Rectal smooth muscle tissue (tissue), 1 donor: ENCODE measurements around the gene OR6V1.
"Not testable (repeated sequence)": the region's sequence is repeated elsewhere in the genome, so short reads cannot be mapped to it uniquely, and the experiment has no call there.

Experiments
- H3K27ac ChIP-seq: one replicate; pipeline ENCODE4 v1.7.0; 2013; ENCODE audit warnings: low read depth, low read length, inconsistent platforms
- H3K27me3 ChIP-seq: one replicate; pipeline ENCODE4 v1.7.0; 2013; ENCODE audit warnings: low read length; ENCODE audit not compliant: control insufficient read depth, insufficient read depth
- H3K36me3 ChIP-seq: one replicate; pipeline ENCODE4 v1.7.0; 2013; ENCODE audit warnings: low read length; ENCODE audit not compliant: control insufficient read depth, insufficient read depth
- H3K4me1 ChIP-seq: one replicate; pipeline ENCODE4 v1.7.0; 2013; ENCODE audit warnings: low read length; ENCODE audit not compliant: control insufficient read depth, insufficient read depth
- H3K4me3 ChIP-seq: one replicate; pipeline ENCODE4 v1.7.0; 2013; ENCODE audit warnings: low read length
- H3K9ac ChIP-seq: one replicate; pipeline ENCODE4 v1.7.0; 2013; ENCODE audit warnings: low read length

OR6V1 gene

GRCh38 chr7:143048827-143049226, 3.3 kb upstream of the OR6V1 start:
- Histone ChIP-seq H3K27me3 (no peaks in the 10 kb centered on the region), H3K4me1 (no peaks in the 10 kb centered on the region), H3K27ac (no peak overlapping the region), H3K9ac (no peak overlapping the region), H3K36me3 (no peaks in the 10 kb centered on the region), H3K4me3 (no peak overlapping the region)

- H3K4me1 ChIP-seq = no peaks in the 10 kb centered on the region
- no peak overlapping the region for H3K9ac ChIP-seq
- no peak overlapping the region for H3K4me3 ChIP-seq
- H3K27me3 ChIP-seq = no peaks in the 10 kb centered on the region
- H3K36me3 ChIP-seq = no peaks in the 10 kb centered on the region
- no peak overlapping the region for H3K27ac ChIP-seq
These were observed 2.8 kb upstream of the OR6V1 start for GRCh38 chr7:143049362-143049761.

GRCh38 chr7:143050931-143051330, 1.2 kb upstream of the OR6V1 start:
- no peaks in the 10 kb centered on the region for H3K36me3 ChIP-seq
- no peak overlapping the region for H3K9ac ChIP-seq
- no peaks in the 10 kb centered on the region for H3K27me3 ChIP-seq
- no peak overlapping the region for H3K27ac ChIP-seq
- H3K4me1 ChIP-seq = no peaks in the 10 kb centered on the region
- H3K4me3 ChIP-seq = no peak overlapping the region

- Histone ChIP-seq H3K4me3 (no peak overlapping the region), H3K27me3 (no peaks in the 10 kb centered on the region), H3K27ac (no peak overlapping the region), H3K4me1 (no peaks in the 10 kb centered on the region), H3K9ac (no peak overlapping the region), H3K36me3 (no peaks in the 10 kb centered on the region)
These were observed 2.5 kb downstream of the OR6V1 start for GRCh38 chr7:143054621-143055020.

GRCh38 chr7:143055754-143056153, 3.6 kb downstream of the OR6V1 start:
- Histone ChIP-seq H3K27me3 (no peaks in the 10 kb centered on the region), H3K27ac (no peak overlapping the region), H3K4me3 (no peak overlapping the region), H3K9ac (no peak overlapping the region), H3K4me1 (no peaks in the 10 kb centered on the region), H3K36me3 (no peaks in the 10 kb centered on the region)

- Histone ChIP-seq H3K4me3 (no peak overlapping the region), H3K27me3 (no peaks in the 10 kb centered on the region), H3K4me1 (no peaks in the 10 kb centered on the region), H3K9ac (no peak overlapping the region), H3K36me3 (no peaks in the 10 kb centered on the region), H3K27ac (no peak overlapping the region)
These were observed 11.6 kb downstream of the OR6V1 start for GRCh38 chr7:143063741-143064140.

GRCh38 chr7:143068446-143068845, 16.3 kb downstream of the OR6V1 start:
- Histone ChIP-seq H3K27ac (no peak overlapping the region), H3K4me3 (no peak overlapping the region), H3K27me3 (no peaks in the 10 kb centered on the region), H3K4me1 (no peaks in the 10 kb centered on the region), H3K36me3 (no peaks in the 10 kb centered on the region), H3K9ac (no peak overlapping the region)

- Histone ChIP-seq H3K9ac (no peak overlapping the region), H3K27ac (no peak overlapping the region)
These were observed 17.9 kb downstream of the OR6V1 start for GRCh38 chr7:143069912-143070500.

GRCh38 chr7:143073556-143073955, 21.4 kb downstream of the OR6V1 start:
- Histone ChIP-seq H3K27me3 (no peaks in the 10 kb centered on the region), H3K9ac (no peak overlapping the region), H3K4me1 (no peaks in the 10 kb centered on the region), H3K4me3 (no peak overlapping the region), H3K27ac (no peak overlapping the region), H3K36me3 (no peaks in the 10 kb centered on the region)

More at GRCh38 chr7:143069912-143070500, 17.9 kb downstream of the OR6V1 start:
- no peaks in the 10 kb centered on the region for H3K27me3 ChIP-seq
- H3K4me1 ChIP-seq = no peaks in the 10 kb centered on the region
- no peaks in the 10 kb centered on the region for H3K36me3 ChIP-seq
- H3K4me3 ChIP-seq = no peak overlapping the region

GRCh38 chr7:143074141-143074540, 22.0 kb downstream of the OR6V1 start:
- Histone ChIP-seq H3K27ac (no peak overlapping the region), H3K36me3 (no peaks in the 10 kb centered on the region), H3K9ac (no peak overlapping the region), H3K27me3 (no peaks in the 10 kb centered on the region), H3K4me3 (no peak overlapping the region), H3K4me1 (no peaks in the 10 kb centered on the region)

- no peak overlapping the region for H3K9ac ChIP-seq
- H3K36me3 ChIP-seq = no peaks in the 10 kb centered on the region
- no peaks in the 10 kb centered on the region for H3K27me3 ChIP-seq
- no peak overlapping the region for H3K4me3 ChIP-seq
- H3K4me1 ChIP-seq = no peaks in the 10 kb centered on the region
- no peak overlapping the region for H3K27ac ChIP-seq
These were observed 33.0 kb downstream of the OR6V1 start for GRCh38 chr7:143085109-143085508.

- H3K27ac ChIP-seq, H3K27me3 ChIP-seq, H3K36me3 ChIP-seq, H3K9ac ChIP-seq, H3K4me1 ChIP-seq, H3K4me3 ChIP-seq: not testable (repeated sequence)
These were observed 33.5 kb downstream of the OR6V1 start for GRCh38 chr7:143085610-143086009.

GRCh38 chr7:143088549-143089231, 36.5 kb downstream of the OR6V1 start:
- H3K4me1 ChIP-seq, H3K36me3 ChIP-seq, H3K27me3 ChIP-seq, H3K27ac ChIP-seq, H3K9ac ChIP-seq, H3K4me3 ChIP-seq: not testable (repeated sequence)
